Thyroid gland (tissue), 4 donors: Measurements from ENCODE around the gene USP5. TPM values are rescaled to one million over a fixed set of nuclear protein-coding genes. Genes with fewer than 3 reads are reported as not detected.

Experiments used
- DNase-seq, 2 donors: peaks; one replicate each; pipeline ENCODE4 v3.0.0-alpha.2; 2019
- H3K27ac ChIP-seq, 3 donors: fragments of 200-600 bp; sonication (generic); 1 replicate in 2 of 3; 2 replicates in 1 of 3; pipeline ENCODE4 v1.5.1; 2016 to 2019; ENCODE audit warnings: mild to moderate bottlenecking in 1 of 3, moderate library complexity in 1 of 3
- H3K27me3 ChIP-seq: fragments of 200-600 bp; sonication (generic); one replicate; pipeline ENCODE4 v1.5.1; 2019
- H3K36me3 ChIP-seq, 2 donors: fragments of 200-600 bp; sonication (generic); one replicate each; pipeline ENCODE4 v1.5.1; 2016 to 2019
- H3K4me1 ChIP-seq, 2 donors: fragments of 200-600 bp; sonication (generic); one replicate each; pipeline ENCODE4 v1.5.1; 2017 to 2019
- H3K4me3 ChIP-seq, 3 donors: fragments of 200-600 bp; sonication (generic); replicated peaks in 1 of 3; 1 replicate in 2 of 3; 2 replicates in 1 of 3; pipeline ENCODE4 v1.5.1; 2016; ENCODE audit warnings: mild to moderate bottlenecking in 1 of 3
- H3K9me3 ChIP-seq: fragments of 200-600 bp; sonication (generic); one replicate; pipeline ENCODE4 v1.5.1; 2017
- CTCF ChIP-seq, 6 experiments: fragments of 200-600 bp in 3 of 6; fragments of 450-650 bp in 3 of 6; sonication (generic) in 3 of 6; IDR thresholded peaks; one replicate each; pipeline ENCODE4 v1.5.1; 2016 to 2019; ENCODE audit warnings: antibody characterized with exemption in 6 of 6, mild to moderate bottlenecking in 2 of 6, inconsistent platforms in 1 of 6, moderate library complexity in 1 of 6
- POLR2A ChIP-seq, 2 donors: fragments of 450-650 bp; IDR thresholded peaks; one replicate each; pipeline ENCODE4 v1.6.1; 2017; ENCODE audit warnings: antibody characterized with exemption in 2 of 2, mild to moderate bottlenecking in 2 of 2, moderate library complexity in 1 of 2
- WGBS, 2 donors: methylation state at CpG; one replicate each; pipeline ENCODE4 v1.1.5; 2017; 5-methylcytosine and 5-hydroxymethylcytosine counted together
- intact Hi-C: fragments of 100-400 bp; cut with DNase I; formaldehyde crosslinking; loops from one replicate; pipeline ENCODE4 v1.15.1; 2023
- total RNA-seq, 4 donors: library from RNA; depleted of rRNA; stranded (reverse); fragments of >200 nt; gene quantifications; one replicate each; pipeline ENCODE4 v1.2.3, GENCODE V29; 2016

The USP5 gene
- total RNA-seq, 4 donors from 2014 or later = 34.7 to 68.6 (median 58.9) TPM

DNA sequence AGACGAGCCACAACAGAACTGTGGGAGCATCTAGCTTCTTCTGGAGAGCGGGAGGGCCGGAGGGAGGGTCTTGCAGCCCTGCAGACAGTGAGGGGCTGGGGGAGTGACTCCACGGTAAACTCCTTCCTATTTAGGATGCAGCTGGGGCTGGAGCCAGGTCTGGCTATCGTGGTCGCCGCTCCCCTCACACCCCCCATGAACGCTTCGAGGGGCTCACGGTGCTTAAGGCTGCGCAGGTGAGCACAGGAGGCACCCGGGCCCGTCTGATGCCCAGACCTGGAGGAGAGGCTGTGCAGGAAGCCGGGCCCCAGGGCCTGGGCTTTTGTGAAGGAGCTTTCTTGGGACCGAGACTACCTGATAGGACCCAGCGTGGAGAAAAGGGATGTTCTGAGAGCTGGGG lies 15.1 kb upstream of the USP5 start:
- no peaks in the 10 kb centered on the region for H3K9me3 ChIP-seq
- DNase-seq = no peak
- H3K36me3 ChIP-seq = peaks cover 5 to 10% of the 10 kb centered on the region in 2 donors
- no peak overlapping the region for H3K27ac ChIP-seq
- H3K27me3 ChIP-seq = no peaks in the 10 kb centered on the region
- intact Hi-C loops = loop anchor here (10.0 kb wide), 1 partner anchor 212 kb away; no protein-coding TSS in a partner anchor
- no peak overlapping the region for H3K4me3 ChIP-seq
- 91 to 95% methylated on average over 3 to 14 of the region's 16 CpGs for WGBS, 2 donors
- TF ChIP-seq CTCF (IDR thresholded peaks at IDR 0.05) = no peak
- no peak for TF ChIP-seq POLR2A (IDR thresholded peaks at IDR 0.05)
- peaks cover 0 to 5% of the 10 kb centered on the region in 2 donors for H3K4me1 ChIP-seq

DNA sequence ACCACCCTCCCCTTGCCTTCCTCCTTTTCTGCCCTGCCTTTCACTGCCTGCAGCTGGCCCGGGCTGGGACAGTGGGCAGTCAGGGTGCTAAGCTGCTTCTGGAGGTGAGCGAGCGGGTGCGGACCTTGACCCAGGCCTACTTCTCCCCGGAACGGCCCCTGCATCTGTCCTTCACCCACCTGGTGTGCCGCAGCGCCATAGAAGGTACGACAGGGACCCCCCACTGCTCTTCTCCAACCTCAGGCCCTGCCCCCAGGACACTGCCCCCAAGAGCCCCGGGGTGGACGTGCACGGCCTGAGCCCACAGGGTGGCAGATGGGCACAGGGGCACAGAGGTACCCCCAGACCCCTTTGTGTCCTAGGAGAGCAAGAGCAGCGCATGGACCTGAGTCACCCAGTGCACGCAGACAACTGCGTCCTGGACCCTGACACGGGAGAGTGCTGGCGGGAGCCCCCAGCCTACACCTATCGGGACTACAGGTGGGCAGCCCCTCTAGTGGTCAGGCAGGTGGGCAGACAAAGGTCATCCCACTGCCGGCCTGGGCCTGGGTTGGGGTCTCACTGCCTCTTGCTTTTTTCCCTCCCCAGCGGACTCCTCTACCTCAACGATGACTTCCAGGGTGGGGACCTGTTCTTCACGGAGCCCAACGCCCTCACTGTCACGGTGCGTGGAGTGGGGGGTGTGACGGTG lies 14.4 kb upstream of the USP5 start:
- H3K27ac ChIP-seq = no peak overlapping the region
- H3K4me1 ChIP-seq = peaks cover 0 to 5% of the 10 kb centered on the region in 2 donors
- H3K36me3 ChIP-seq = peaks cover 5 to 10% of the 10 kb centered on the region in 2 donors
- intact Hi-C loops = loop anchor here (10.0 kb wide), 1 partner anchor 213 kb away; no protein-coding TSS in a partner anchor
- H3K27me3 ChIP-seq = no peaks in the 10 kb centered on the region
- no peak overlapping the region for H3K4me3 ChIP-seq
- 88 to 94% methylated on average over 9 to 24 of the region's 26 CpGs for WGBS, 2 donors
- H3K9me3 ChIP-seq = no peaks in the 10 kb centered on the region
- TF ChIP-seq POLR2A (IDR thresholded peaks at IDR 0.05) (no peak), CTCF (IDR thresholded peaks at IDR 0.05) (no peak)
- DNase-seq = no peak

DNA sequence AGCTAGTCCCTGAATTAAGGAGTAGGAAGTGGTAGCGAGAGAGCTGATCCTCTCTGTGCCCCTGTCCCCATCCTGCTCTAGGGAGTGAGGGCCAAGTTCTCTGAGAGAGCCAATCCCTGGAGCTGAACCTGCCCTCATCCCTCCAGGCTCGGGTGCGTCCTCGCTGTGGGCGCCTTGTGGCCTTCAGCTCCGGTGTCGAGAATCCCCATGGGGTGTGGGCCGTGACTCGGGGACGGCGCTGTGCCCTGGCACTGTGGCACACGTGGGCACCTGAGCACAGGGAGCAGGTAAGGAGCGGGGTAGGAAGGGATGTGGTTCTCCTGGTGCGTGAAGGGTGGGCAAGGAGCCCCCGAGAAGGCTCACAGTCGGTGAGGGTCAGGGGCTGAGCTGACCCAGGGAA lies 13.1 kb upstream of the USP5 start:
- TF ChIP-seq CTCF (IDR thresholded peaks at IDR 0.05) = no peak
- TF ChIP-seq POLR2A (IDR thresholded peaks at IDR 0.05) = no peak
- H3K27me3 ChIP-seq = no peaks in the 10 kb centered on the region
- intact Hi-C loops = loop anchor here (10.0 kb wide), 1 partner anchor 214 kb away; no protein-coding TSS in a partner anchor
- DNase-seq = no peak
- peaks cover 0 to 5% of the 10 kb centered on the region in 2 donors for H3K4me1 ChIP-seq
- H3K9me3 ChIP-seq = no peaks in the 10 kb centered on the region
- no peak overlapping the region for H3K27ac ChIP-seq
- H3K4me3 ChIP-seq = no peak overlapping the region
- H3K36me3 ChIP-seq = peaks cover 5 to 10% of the 10 kb centered on the region in 2 donors
- WGBS, 2 donors = 92 to 95% methylated on average over 11 to 14 of the region's 16 CpGs

DNA sequence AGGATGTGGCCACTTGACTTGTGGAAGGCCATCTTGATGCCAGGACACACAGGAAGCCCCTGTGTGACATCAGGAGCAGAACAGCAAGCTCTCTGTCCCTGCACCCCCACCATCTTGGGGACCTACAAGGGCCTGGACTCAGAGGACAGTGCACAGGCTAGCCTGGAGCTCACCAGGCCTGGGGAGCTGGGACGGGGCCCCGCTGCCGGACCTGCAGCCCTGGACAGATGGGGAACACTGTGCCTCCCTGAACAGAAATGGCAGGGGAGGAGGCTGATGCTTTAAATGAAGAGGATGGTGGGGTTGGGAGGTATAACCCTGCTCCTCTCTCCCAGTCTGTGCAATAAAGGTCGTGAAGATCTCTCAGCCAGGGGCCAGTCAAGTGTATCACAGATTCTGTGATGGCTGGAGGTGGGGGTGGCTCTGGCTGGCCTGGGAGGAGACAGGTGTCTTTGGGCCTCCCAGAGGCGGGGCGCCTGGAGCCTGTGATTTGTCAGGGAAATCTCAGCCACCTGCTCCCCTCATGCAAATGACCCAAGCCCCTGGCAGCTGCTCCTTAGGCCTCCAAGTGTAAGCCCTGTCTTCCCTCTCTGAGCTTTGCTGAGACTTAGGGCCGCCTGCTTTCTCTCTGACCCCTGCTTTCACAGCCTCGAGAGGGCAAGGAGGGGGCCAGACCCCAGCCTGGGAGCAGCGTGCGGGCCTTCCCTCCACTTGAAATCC lies 12.3 kb upstream of the USP5 start:
- Histone ChIP-seq H3K9me3 (no peaks in the 10 kb centered on the region), H3K36me3 (peaks cover 5 to 10% of the 10 kb centered on the region in 2 donors), H3K4me3 (no peak overlapping the region), H3K27me3 (no peaks in the 10 kb centered on the region), H3K4me1 (peaks cover 0 to 5% of the 10 kb centered on the region in 2 donors), H3K27ac (no peak overlapping the region)
- WGBS, 2 donors = 76 to 81% methylated on average over 9 to 10 of the region's 10 CpGs
- intact Hi-C loops = loop anchor here (10.0 kb wide), 1 partner anchor 215 kb away; no protein-coding TSS in a partner anchor
- no peak for DNase-seq
- no peak for TF ChIP-seq POLR2A (IDR thresholded peaks at IDR 0.05)
- no peak for TF ChIP-seq CTCF (IDR thresholded peaks at IDR 0.05)

DNA sequence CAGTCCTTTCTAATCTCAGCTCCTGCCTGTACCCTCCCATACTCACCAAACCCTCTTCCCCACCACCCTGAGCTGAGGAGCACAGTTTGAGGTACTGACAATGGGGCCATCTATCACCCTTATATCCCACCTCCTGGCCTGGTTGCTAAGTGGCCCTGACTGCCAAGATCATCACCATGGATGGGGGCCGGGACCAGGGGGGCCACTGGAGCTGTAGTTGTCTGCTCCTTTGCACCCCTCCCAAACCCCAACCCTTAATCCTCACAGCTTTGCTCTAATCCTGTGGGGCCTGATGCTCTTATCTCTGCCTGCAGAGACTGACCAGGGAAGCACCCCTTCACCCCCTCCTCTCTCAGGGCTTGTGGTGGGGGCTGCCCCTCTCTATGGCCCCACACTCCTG lies 11.6 kb upstream of the USP5 start:
- no peak for TF ChIP-seq POLR2A (IDR thresholded peaks at IDR 0.05)
- no peak for TF ChIP-seq CTCF (IDR thresholded peaks at IDR 0.05)
- intact Hi-C loops = no loop called here
- H3K27ac ChIP-seq = no peak overlapping the region
- WGBS, 2 donors = 64 to 86% methylated on average over 1 of the region's 1 CpG
- no peak overlapping the region for H3K4me3 ChIP-seq
- H3K4me1 ChIP-seq = peaks cover 0 to 5% of the 10 kb centered on the region in 2 donors
- peaks cover 5 to 10% of the 10 kb centered on the region in 2 donors for H3K36me3 ChIP-seq
- no peaks in the 10 kb centered on the region for H3K27me3 ChIP-seq
- DNase-seq = no peak
- no peaks in the 10 kb centered on the region for H3K9me3 ChIP-seq
